ENCODE measurements around the gene IGFBP6.
"Not testable (repeated sequence)": the region's sequence is repeated elsewhere in the genome, so short reads cannot be mapped to it uniquely, and the experiment has no call there.

Gene IGFBP6

GRCh38 chr12:53071591-53072551 is 25.6 kb upstream of the IGFBP6 start:
- DNase-seq = no peak

DNA sequence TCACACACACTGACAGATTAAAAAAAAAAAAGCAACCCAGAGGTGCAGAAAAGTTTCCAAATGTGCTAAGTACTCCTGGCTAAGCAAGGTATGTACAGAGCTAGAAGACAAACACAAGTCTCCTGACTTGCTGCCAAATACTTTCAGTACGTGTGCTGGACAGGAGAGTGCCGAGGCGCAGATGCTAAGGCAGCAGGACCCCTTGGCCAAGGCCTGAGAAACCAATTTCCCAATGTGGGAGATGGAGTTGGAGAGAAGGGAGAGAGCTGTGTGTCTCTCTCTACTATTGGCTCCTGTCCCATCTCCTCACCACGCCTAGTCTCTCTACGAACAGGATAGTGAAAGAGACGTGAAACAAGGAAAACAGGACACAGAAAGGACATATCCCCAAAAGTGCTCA is 23.6 kb upstream of the IGFBP6 start:
- DNase-seq = no peak

DNA sequence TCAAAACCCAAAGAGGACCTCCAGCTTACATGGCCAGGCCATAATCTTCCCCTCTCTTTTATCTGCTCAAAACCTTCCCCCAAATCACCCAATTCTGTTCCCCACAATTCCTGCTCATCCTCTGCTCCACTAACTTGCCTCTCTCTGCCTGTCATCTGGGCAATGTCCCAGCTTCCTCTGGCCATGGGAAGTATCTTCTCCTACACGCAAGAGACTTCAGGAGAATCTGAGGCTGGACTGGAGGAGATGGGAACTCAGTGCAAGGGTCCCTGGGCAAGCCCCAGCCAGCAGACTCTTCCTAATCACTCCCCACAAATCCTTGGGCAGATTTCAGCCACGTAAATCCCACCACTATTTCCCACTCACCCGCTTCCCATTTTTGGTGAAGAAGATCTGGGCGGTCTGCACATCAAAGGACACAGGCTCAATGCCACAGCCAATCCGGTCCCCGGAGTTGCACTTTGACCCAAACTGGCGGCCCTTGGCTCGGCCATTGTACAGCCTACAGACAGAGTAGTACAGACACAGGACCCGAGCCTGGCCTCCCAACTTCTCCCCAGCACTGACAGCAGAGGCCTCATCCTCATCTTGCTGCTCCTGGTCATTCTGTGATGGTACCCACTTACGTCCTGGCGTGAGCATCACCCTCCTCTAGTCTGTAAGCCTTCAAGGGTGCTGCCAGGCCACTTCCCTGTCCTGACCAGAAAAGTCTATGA is 23.0 kb upstream of the IGFBP6 start:
- no peak for DNase-seq

- DNase-seq = no peak
Measured at GRCh38 chr12:53074999-53075370, 22.5 kb upstream of the IGFBP6 start.

DNA sequence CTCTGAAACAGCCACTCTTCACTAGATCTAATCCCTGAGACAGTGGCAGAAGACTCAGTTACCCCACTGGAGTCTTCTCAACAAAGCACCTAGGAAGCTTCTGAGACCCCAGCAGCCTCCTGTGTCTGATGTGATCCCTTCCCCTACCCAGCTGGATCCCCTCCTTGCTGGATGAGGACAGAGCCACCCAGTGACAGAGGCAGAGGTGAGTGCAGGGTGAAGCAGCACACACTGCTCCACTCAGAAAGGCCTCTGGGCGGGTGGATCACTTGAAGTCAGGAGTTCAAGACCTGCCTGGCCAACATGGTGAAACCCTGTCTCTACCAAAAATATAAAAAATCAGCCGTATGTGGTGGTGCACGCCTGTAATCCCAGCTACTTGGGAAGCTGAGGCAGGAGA is 21.0 kb upstream of the IGFBP6 start:
- no peak for DNase-seq

GRCh38 chr12:53077030-53077429 is 20.4 kb upstream of the IGFBP6 start:
- DNase-seq = no peak

- DNase-seq = no peak
Measured at GRCh38 chr12:53078425-53079225, 18.8 kb upstream of the IGFBP6 start.

DNA sequence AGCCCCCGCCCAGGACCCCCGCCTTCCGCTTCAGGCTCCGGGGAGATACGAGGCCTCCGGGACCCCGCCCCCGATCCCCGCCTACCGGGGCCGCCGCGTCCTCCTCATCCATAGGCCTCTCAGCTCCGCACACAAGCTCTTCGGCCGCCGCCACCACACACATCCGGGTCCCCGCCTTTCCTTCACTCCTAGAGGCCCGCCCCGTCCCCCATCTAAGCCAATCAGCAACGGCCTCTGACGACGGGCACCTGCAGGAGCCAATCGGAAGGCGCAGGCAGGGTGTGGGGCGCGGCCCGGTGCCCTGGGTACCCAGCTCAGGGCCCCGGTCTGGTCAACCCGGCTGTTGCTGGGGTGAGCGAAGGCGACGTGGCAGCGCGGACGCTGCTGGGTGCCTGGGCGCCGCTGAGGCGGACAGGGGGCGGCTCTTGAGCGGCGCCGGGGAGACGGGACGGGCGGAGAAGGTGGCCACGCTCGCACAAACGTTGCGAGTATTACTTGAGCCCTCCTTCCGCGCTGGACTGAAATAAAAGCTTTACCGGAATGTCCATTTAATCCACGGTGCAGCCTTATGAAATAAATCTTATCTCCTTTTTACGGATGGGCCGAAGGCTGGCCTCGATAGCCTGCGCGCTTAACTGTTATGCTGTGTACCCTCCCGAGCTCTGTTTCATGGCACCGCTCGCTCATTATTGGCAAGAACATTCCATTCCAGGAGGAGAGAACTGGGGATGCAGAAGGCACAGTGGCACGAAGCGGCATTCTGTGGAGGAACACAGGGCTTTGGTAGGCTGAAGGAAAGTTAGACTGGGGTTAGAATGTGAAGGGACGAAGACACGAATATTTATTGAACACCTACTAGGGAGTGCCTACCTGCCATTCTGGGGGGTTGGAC is 18.0 kb upstream of the IGFBP6 start, which contains the start of gene SPRYD3:
SPRYD3 (minus strand) TSS at position 165 of the 892 bp plus-strand sequence; CDS start at position 108, 57 bp downstream.
- DNase-seq = peak; percentile 84

- DNase-seq = no peak
Measured at GRCh38 chr12:53082637-53083175, 14.8 kb upstream of the IGFBP6 start.

GRCh38 chr12:53086361-53086760 is 11.1 kb upstream of the IGFBP6 start:
- DNase-seq = no peak

- DNase-seq = no peak
Measured at GRCh38 chr12:53090105-53090504, 7.4 kb upstream of the IGFBP6 start.

GRCh38 chr12:53090554-53090953 is 6.9 kb upstream of the IGFBP6 start:
- no peak for DNase-seq

- DNase-seq = no peak
Measured at GRCh38 chr12:53091756-53092155, 5.7 kb upstream of the IGFBP6 start.

- DNase-seq = no peak
Measured at GRCh38 chr12:53093777-53094393, 3.6 kb upstream of the IGFBP6 start.

- DNase-seq = no peak
Measured at GRCh38 chr12:53094394-53094787, 3.1 kb upstream of the IGFBP6 start.

GRCh38 chr12:53094796-53095595 is 2.5 kb upstream of the IGFBP6 start:
- not testable (repeated sequence) for DNase-seq

DNA sequence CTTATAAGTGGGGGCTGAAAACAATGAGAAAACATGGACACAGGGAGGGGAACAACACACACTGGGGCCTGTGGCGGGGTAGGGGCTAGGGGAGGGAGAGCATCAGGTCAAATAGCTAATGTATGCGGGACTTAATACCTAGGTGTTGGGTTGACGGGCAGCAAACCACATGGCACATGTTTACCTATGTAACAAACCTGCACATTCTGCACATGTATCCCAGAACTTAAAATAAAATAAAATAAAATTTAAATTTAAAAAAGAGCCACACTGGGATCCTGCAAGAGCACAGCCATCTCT is 1.9 kb upstream of the IGFBP6 start:
- DNase-seq = not testable (repeated sequence)

DNA sequence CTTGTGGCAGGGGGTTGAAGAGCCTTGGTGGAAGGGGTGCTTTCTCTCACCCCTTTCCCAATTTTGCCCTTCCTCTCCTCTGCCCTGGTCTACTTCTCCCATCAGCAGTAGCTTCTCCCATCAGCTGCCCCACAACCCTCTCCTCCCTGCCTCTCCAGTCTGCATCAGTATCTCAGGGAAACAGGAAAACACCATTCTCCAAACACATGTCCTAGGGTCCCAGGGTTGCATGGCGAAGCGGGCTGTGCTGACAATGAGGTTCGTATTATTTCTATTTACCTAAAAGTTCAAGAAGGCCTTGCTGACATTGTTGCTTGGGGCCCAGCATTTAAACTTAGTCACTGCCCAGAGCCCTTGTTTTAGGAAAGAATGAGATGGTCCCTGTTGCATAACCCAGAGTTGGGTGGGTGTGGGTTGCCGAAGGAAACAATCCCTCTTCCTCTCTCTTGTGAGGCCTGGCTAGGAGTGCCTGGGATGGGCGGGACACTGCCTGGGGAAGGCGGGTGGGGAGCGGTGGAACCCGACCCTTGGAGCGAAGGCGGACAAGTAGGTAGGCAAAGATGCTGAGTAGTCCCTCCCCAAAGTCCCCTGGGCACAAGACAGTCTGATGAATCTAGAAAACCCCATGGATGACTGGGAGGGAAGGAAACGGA is 1.3 kb upstream of the IGFBP6 start:
- no peak for DNase-seq

DNA sequence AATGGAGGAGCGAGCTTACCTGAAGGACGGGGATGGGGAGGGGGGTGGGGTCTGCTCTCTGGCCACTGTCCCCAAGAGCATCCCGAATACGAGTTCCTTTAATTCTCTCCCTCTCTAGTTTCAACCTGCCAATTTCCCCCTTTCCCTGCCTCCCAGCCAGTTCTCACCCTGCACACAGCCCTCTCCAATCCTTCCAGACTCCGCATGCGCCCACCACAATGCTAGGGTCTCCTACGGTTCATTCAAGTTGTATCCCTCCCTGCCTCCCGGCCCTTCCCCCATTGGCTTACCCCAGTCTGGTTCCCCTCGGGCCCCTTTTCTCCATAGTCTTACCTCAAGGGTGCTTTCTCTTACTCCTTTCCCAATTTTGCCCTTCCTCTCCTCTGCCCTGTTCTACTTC is 708 bp upstream of the IGFBP6 start:
- DNase-seq = no peak

DNA sequence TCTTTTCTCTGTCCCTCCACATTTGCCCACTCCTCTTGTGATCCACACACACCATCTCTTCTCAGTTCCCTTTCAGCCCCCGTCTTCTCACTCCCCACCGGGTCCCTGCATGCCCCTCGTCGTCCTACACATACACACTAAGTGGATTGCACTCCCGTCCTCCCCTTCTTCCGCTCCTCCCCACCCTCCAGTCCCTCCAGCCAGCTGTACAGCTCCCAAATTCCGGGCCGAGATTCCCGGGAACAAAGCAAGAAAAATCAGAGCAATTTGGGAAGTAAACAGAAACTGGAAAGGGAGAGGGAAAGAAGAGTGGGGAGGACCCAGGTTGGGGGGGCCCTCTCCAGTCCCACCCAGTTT is 282 bp upstream of the IGFBP6 start:
- DNase-seq = no peak
